Lung (tissue), 12 donors: Measurements from ENCODE around the gene SUPT20H. TPM values are rescaled to one million over a fixed set of nuclear protein-coding genes. Genes with fewer than 3 reads are reported as not detected.
A peak's percentile ranks its signal among the peaks of the same experiment; 100 is the strongest.

Experiments used
- ATAC-seq: fragments of 200-7000 bp; cut with Tn5 transposase; one replicate; pipeline ENCODE4 v1.9.1; 2020; ENCODE audit warnings: moderate number of reproducible peaks; ENCODE audit not compliant: insufficient read depth, low FRiP score
- DNase-seq, 3 donors: peaks; one replicate each; pipeline ENCODE4 v3.0.0-alpha.2; 2013 to 2017
- H3K27ac ChIP-seq, 2 donors: one replicate each; pipeline ENCODE4 v1.5.1; 2013; ENCODE audit warnings: mild to moderate bottlenecking in 2 of 2, moderate library complexity in 2 of 2, control low read depth in 1 of 2, inconsistent platforms in 1 of 2, low read depth in 1 of 2, low read length in 1 of 2
- H3K27me3 ChIP-seq, 3 donors: one replicate each; pipeline ENCODE4 v1.5.1; 2013; ENCODE audit warnings: low read length in 2 of 3; ENCODE audit not compliant: control insufficient read depth in 3 of 3, insufficient read depth in 3 of 3
- H3K36me3 ChIP-seq, 4 donors: one replicate each; pipeline ENCODE4 v1.5.1; 2013; ENCODE audit warnings: low read length in 4 of 4, mild to moderate bottlenecking in 1 of 4, moderate library complexity in 1 of 4; ENCODE audit not compliant: control insufficient read depth in 4 of 4, insufficient read depth in 4 of 4
- H3K4me1 ChIP-seq, 5 donors: one replicate each; pipeline ENCODE4 v1.5.1; 2013; ENCODE audit warnings: low read length in 5 of 5, mild to moderate bottlenecking in 2 of 5, moderate library complexity in 1 of 5; ENCODE audit not compliant: control insufficient read depth in 5 of 5, insufficient read depth in 5 of 5
- H3K4me3 ChIP-seq: one replicate; pipeline ENCODE4 v1.5.1; 2013; ENCODE audit warnings: mild to moderate bottlenecking, control low read depth, moderate library complexity
- H3K9ac ChIP-seq, 2 donors: one replicate each; pipeline ENCODE4 v1.5.1; 2013; ENCODE audit warnings: low read length in 2 of 2, control low read depth in 1 of 2; ENCODE audit not compliant: insufficient read depth in 1 of 2
- H3K9me3 ChIP-seq, 4 donors: one replicate each; pipeline ENCODE4 v1.5.1; 2013; ENCODE audit warnings: low read length in 3 of 4, mild to moderate bottlenecking in 1 of 4, moderate library complexity in 1 of 4; ENCODE audit not compliant: control insufficient read depth in 4 of 4, insufficient read depth in 3 of 4
- WGBS, 2 donors: extraction: QIAGEN DNeasy Blood & Tissue Kit; methylation state at CpG; one replicate each; pipeline ENCODE4 v1.1.7; 2013; 5-methylcytosine and 5-hydroxymethylcytosine counted together
- polyA plus RNA-seq, 2 donors: library from polyadenylated mRNA; stranded (reverse); fragments of 200-250 nt; gene quantifications; one replicate each; pipeline ENCODE4 v1.2.1, GENCODE V29; 2013
- total RNA-seq, 2 donors: library from RNA; depleted of rRNA in 1 of 2; stranded (reverse); fragments of >200 nt in 1 of 2; gene quantifications; one replicate each; pipeline ENCODE4 v1.2.1, GENCODE V29; 2014 to 2021
- TF ChIP-seq, protein P1 (sequence below): IDR thresholded peaks from 2 replicates; pipeline ENCODE4 v1.5.1; 2012; ENCODE audit warnings: mild to moderate bottlenecking; ENCODE audit errors: control extremely low read depth, extremely low read depth
- donor health status: control.
- donor health status: control.
- donor health status: Bipolar disorder and iron deficiency.
- donor health status: healthy.
- donor health status: DM: yes; HTN: yes; CAD: no.

The SUPT20H gene
- total and polyA plus RNA-seq, 4 donors = 24.2 to 134 (median 39.8) TPM

DNA sequence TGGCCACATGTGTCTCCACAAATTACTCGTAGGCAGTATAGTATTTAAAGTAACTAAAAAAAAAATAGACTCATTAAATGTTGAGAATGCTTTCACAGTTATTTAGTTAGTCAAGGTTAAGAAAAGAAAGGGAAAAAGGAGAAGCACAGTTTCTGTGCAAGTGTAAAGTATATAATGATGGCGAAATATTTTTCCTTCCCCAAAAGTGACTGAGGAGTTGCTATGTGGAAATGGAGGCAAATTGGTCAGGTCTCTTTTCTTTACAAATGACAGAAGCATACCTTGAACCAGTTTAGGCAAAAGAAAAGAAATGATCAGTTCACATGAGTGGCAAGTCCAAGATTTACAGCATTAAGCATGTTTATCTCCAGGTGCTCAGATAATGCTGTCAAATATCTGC, 28.0 kb upstream of the SUPT20H start:
- H3K27ac ChIP-seq = no peak overlapping the region
- TF ChIP-seq, protein P1, sequence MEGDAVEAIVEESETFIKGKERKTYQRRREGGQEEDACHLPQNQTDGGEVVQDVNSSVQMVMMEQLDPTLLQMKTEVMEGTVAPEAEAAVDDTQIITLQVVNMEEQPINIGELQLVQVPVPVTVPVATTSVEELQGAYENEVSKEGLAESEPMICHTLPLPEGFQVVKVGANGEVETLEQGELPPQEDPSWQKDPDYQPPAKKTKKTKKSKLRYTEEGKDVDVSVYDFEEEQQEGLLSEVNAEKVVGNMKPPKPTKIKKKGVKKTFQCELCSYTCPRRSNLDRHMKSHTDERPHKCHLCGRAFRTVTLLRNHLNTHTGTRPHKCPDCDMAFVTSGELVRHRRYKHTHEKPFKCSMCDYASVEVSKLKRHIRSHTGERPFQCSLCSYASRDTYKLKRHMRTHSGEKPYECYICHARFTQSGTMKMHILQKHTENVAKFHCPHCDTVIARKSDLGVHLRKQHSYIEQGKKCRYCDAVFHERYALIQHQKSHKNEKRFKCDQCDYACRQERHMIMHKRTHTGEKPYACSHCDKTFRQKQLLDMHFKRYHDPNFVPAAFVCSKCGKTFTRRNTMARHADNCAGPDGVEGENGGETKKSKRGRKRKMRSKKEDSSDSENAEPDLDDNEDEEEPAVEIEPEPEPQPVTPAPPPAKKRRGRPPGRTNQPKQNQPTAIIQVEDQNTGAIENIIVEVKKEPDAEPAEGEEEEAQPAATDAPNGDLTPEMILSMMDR = no peak
- peaks cover 0 to 7% (median 2%) of the 10 kb centered on the region in 5 donors for H3K4me1 ChIP-seq
- H3K9me3 ChIP-seq = peaks cover 0 to 4% (median 0%) of the 10 kb centered on the region in 4 donors
- 30 to 67% methylated on average over 2 of the region's 2 CpGs for WGBS, 2 donors
- H3K27me3 ChIP-seq = no peaks in the 10 kb centered on the region
- H3K36me3 ChIP-seq = no peaks in the 10 kb centered on the region
- no peak overlapping the region for H3K9ac ChIP-seq
- no peak overlapping the region for H3K4me3 ChIP-seq
- ATAC-seq (no peak), DNase-seq (no peak)

GRCh38 chr13:37085606-37086005, 26.1 kb upstream of the SUPT20H start:
- WGBS, 2 donors = 71 to 80% methylated on average over 2 of the region's 2 CpGs
- ATAC-seq = no peak

DNA sequence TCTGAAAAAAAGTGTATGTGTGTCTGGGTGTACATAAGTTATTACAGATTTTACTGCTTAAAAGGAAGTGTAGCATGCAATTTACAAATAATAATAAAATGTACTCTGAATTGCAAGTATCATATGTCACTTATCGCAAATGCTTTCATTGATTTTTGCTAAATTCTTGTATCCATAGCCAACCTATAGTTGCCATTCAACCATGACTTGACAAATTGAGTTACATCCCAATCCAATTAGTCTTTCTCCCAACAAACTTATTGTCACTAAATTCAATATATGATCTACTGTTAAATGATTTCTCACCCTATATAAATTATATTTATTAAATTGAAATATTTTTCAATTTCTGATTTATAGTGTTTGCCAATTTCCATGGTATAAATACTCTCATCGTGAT, 17.3 kb upstream of the SUPT20H start:
- Histone ChIP-seq H3K36me3 (no peaks in the 10 kb centered on the region), H3K27me3 (no peaks in the 10 kb centered on the region), H3K27ac (no peak overlapping the region), H3K4me3 (no peak overlapping the region), H3K4me1 (no peaks in the 10 kb centered on the region), H3K9me3 (no peaks in the 10 kb centered on the region), H3K9ac (no peak overlapping the region)
- ATAC-seq (no peak), DNase-seq (no peak)
- TF ChIP-seq, protein P1 = no peak
- 96 to 98% methylated on average over 2 of the region's 2 CpGs for WGBS, 2 donors

More at GRCh38 chr13:37085606-37086005, 26.1 kb upstream of the SUPT20H start:
- peak in 2 of 3 donors; percentile 46 to 56 for DNase-seq
- Histone ChIP-seq H3K27me3 (no peaks in the 10 kb centered on the region), H3K36me3 (no peaks in the 10 kb centered on the region), H3K4me1 (peaks cover 0 to 7% (median 2%) of the 10 kb centered on the region in 5 donors), H3K9ac (no peak overlapping the region), H3K9me3 (peaks cover 0 to under 1% (median 0%) of the 10 kb centered on the region in 4 donors), H3K27ac (no peak overlapping the region), H3K4me3 (no peak overlapping the region)
- TF ChIP-seq, protein P1 = no peak

GRCh38 chr13:37075164-37075563, 15.7 kb upstream of the SUPT20H start:
- TF ChIP-seq, protein P1 = no peak
- Histone ChIP-seq H3K27me3 (no peaks in the 10 kb centered on the region), H3K27ac (no peak overlapping the region), H3K9ac (no peak overlapping the region), H3K4me3 (no peak overlapping the region), H3K36me3 (no peaks in the 10 kb centered on the region), H3K9me3 (no peaks in the 10 kb centered on the region), H3K4me1 (no peaks in the 10 kb centered on the region)
- 69 to 89% methylated on average over 2 of the region's 2 CpGs for WGBS, 2 donors
- DNase-seq = no peak
- ATAC-seq = no peak
